NCI-H774 (cell line): ENCODE measurements around the gene SSR4.

ENCODE experiments used
- DNase-seq: peaks from one replicate; lab custom pipeline; 2025; lab: John Stamatoyannopoulos, UW

Gene SSR4

GRCh38 chrX:153769865-153770600 is 24.4 kb upstream of the SSR4 start:
- DNase-seq = no peak

GRCh38 chrX:153770601-153771414 is 23.7 kb upstream of the SSR4 start:
- no peak for DNase-seq

GRCh38 chrX:153771415-153772315 is 22.8 kb upstream of the SSR4 start:
- DNase-seq = no peak

- no peak for DNase-seq
Observed at GRCh38 chrX:153772316-153773217, 21.9 kb upstream of the SSR4 start.

GRCh38 chrX:153773218-153773611 is 21.3 kb upstream of the SSR4 start:
- no peak for DNase-seq

- no peak for DNase-seq
Observed at GRCh38 chrX:153773741-153774575, 20.5 kb upstream of the SSR4 start.

GRCh38 chrX:153774576-153775292 is 19.7 kb upstream of the SSR4 start:
- DNase-seq = no peak

GRCh38 chrX:153775293-153776119 is 19.0 kb upstream of the SSR4 start:
- DNase-seq = no peak

GRCh38 chrX:153776120-153776599 is 18.3 kb upstream of the SSR4 start:
- no peak for DNase-seq

GRCh38 chrX:153776611-153777045 is 17.8 kb upstream of the SSR4 start:
- DNase-seq = no peak

GRCh38 chrX:153777261-153778090 is 17.0 kb upstream of the SSR4 start:
- no peak for DNase-seq

- no peak for DNase-seq
Observed at GRCh38 chrX:153778181-153778580, 16.3 kb upstream of the SSR4 start.

- DNase-seq = no peak
Observed at GRCh38 chrX:153778684-153779101, 15.8 kb upstream of the SSR4 start.

- DNase-seq = peak; percentile 2
Observed at GRCh38 chrX:153779891-153780677, 14.4 kb upstream of the SSR4 start.

- no peak for DNase-seq
Observed at GRCh38 chrX:153780678-153781427, 13.6 kb upstream of the SSR4 start, which contains the start of gene SRPK3. Gene SRPK3 (plus strand): TSS chrX:153781041. CDS start chrX:153781087, 46 bp downstream.
